ENCODE results near the gene CC2D2A. TPM values are rescaled to one million over a fixed set of nuclear protein-coding genes. Genes with fewer than 3 reads are reported as not detected.
"Not testable (repeated sequence)": the region's sequence is repeated elsewhere in the genome, so short reads cannot be mapped to it uniquely, and the experiment has no call there.

CC2D2A gene
- total RNA-seq, 1 donor from 2014 or later: 19.2 TPM

- Mint-ChIP-seq H3K4me1 (ENCODE audit: low read depth) (peaks cover 11% of the 10 kb centered on the region), H3K27ac (ENCODE audit: unreplicated experiment) (no peak overlapping the region)
- no peak for TF ChIP-seq CTCF (IDR thresholded peaks at IDR 0.05)
Observed at GRCh38 chr4:15612136-15612535, 142.5 kb downstream of the CC2D2A start.

GRCh38 chr4:15614891-15615290 is 145.2 kb downstream of the CC2D2A start:
- DNase-seq (ENCODE audit: low spot score); H3K27ac Mint-ChIP-seq (ENCODE audit: unreplicated experiment); H3K4me1 Mint-ChIP-seq (ENCODE audit: low read depth); H3K4me3 Mint-ChIP-seq (ENCODE audit: unreplicated experiment); H3K27me3 Mint-ChIP-seq (ENCODE audit: low read depth): not testable (repeated sequence)
- peaks cover 10% of the 10 kb centered on the region for H3K9me3 Mint-ChIP-seq (ENCODE audit: low read depth)
- peaks cover 26% of the 10 kb centered on the region for H3K36me3 Mint-ChIP-seq (ENCODE audit: low read depth)

More at GRCh38 chr4:15612136-15612535, 142.5 kb downstream of the CC2D2A start:
- H3K27me3 Mint-ChIP-seq (ENCODE audit: low read depth): no peaks in the 10 kb centered on the region
- H3K36me3 Mint-ChIP-seq (ENCODE audit: low read depth): peaks cover 17% of the 10 kb centered on the region
- H3K9me3 Mint-ChIP-seq (ENCODE audit: low read depth): no peaks in the 10 kb centered on the region
- H3K4me3 Mint-ChIP-seq (ENCODE audit: unreplicated experiment): no peak overlapping the region
- DNase-seq (ENCODE audit: low spot score): no peak

- not testable (repeated sequence) for H3K4me1 Mint-ChIP-seq (ENCODE audit: low read depth)
- peaks cover 17% of the 10 kb centered on the region for H3K9me3 Mint-ChIP-seq (ENCODE audit: low read depth)
Observed at GRCh38 chr4:15617407-15617806, 147.7 kb downstream of the CC2D2A start.

GRCh38 chr4:15636818-15637217 is 167.1 kb downstream of the CC2D2A start:
- Mint-ChIP-seq H3K36me3 (ENCODE audit: low read depth) (peaks cover 29% of the 10 kb centered on the region), H3K27me3 (ENCODE audit: low read depth) (no peaks in the 10 kb centered on the region), H3K9me3 (ENCODE audit: low read depth) (peaks cover 5% of the 10 kb centered on the region), H3K27ac (ENCODE audit: unreplicated experiment) (no peak overlapping the region), H3K4me3 (ENCODE audit: unreplicated experiment) (no peak overlapping the region), H3K4me1 (ENCODE audit: low read depth) (peaks cover 3% of the 10 kb centered on the region)
- DNase-seq (ENCODE audit: low spot score): no peak
- TF ChIP-seq CTCF (IDR thresholded peaks at IDR 0.05): no peak

More at GRCh38 chr4:15617407-15617806, 147.7 kb downstream of the CC2D2A start:
- not testable (repeated sequence) for H3K4me3 Mint-ChIP-seq (ENCODE audit: unreplicated experiment); H3K27ac Mint-ChIP-seq (ENCODE audit: unreplicated experiment); H3K27me3 Mint-ChIP-seq (ENCODE audit: low read depth); DNase-seq (ENCODE audit: low spot score)
- H3K36me3 Mint-ChIP-seq (ENCODE audit: low read depth): peaks cover 33% of the 10 kb centered on the region

GRCh38 chr4:15638418-15638817 is 168.7 kb downstream of the CC2D2A start:
- no peak overlapping the region for H3K27ac Mint-ChIP-seq (ENCODE audit: unreplicated experiment)
- peaks cover 18% of the 10 kb centered on the region for H3K36me3 Mint-ChIP-seq (ENCODE audit: low read depth)
- no peaks in the 10 kb centered on the region for H3K9me3 Mint-ChIP-seq (ENCODE audit: low read depth)
- H3K4me1 Mint-ChIP-seq (ENCODE audit: low read depth): peaks cover 7% of the 10 kb centered on the region
- no peak for DNase-seq (ENCODE audit: low spot score)
- no peaks in the 10 kb centered on the region for H3K27me3 Mint-ChIP-seq (ENCODE audit: low read depth)
- TF ChIP-seq CTCF (IDR thresholded peaks at IDR 0.05): no peak
- no peak overlapping the region for H3K4me3 Mint-ChIP-seq (ENCODE audit: unreplicated experiment)

GRCh38 chr4:15648600-15648999 is 178.9 kb downstream of the CC2D2A start:
- H3K36me3 Mint-ChIP-seq (ENCODE audit: low read depth): peaks cover 4% of the 10 kb centered on the region
- no peaks in the 10 kb centered on the region for H3K9me3 Mint-ChIP-seq (ENCODE audit: low read depth)
- no peak for TF ChIP-seq CTCF (IDR thresholded peaks at IDR 0.05)
- DNase-seq (ENCODE audit: low spot score): no peak
- H3K27ac Mint-ChIP-seq (ENCODE audit: unreplicated experiment): peak overlapping the region; percentile 22
- peaks cover 52% of the 10 kb centered on the region for H3K4me1 Mint-ChIP-seq (ENCODE audit: low read depth)
- no peaks in the 10 kb centered on the region for H3K27me3 Mint-ChIP-seq (ENCODE audit: low read depth)
- no peak overlapping the region for H3K4me3 Mint-ChIP-seq (ENCODE audit: unreplicated experiment)
